ENCODE data around the gene PIEZO1.
"Not testable (repeated sequence)": the region's sequence is repeated elsewhere in the genome, so short reads cannot be mapped to it uniquely, and the experiment has no call there.

Gene PIEZO1, protein sequence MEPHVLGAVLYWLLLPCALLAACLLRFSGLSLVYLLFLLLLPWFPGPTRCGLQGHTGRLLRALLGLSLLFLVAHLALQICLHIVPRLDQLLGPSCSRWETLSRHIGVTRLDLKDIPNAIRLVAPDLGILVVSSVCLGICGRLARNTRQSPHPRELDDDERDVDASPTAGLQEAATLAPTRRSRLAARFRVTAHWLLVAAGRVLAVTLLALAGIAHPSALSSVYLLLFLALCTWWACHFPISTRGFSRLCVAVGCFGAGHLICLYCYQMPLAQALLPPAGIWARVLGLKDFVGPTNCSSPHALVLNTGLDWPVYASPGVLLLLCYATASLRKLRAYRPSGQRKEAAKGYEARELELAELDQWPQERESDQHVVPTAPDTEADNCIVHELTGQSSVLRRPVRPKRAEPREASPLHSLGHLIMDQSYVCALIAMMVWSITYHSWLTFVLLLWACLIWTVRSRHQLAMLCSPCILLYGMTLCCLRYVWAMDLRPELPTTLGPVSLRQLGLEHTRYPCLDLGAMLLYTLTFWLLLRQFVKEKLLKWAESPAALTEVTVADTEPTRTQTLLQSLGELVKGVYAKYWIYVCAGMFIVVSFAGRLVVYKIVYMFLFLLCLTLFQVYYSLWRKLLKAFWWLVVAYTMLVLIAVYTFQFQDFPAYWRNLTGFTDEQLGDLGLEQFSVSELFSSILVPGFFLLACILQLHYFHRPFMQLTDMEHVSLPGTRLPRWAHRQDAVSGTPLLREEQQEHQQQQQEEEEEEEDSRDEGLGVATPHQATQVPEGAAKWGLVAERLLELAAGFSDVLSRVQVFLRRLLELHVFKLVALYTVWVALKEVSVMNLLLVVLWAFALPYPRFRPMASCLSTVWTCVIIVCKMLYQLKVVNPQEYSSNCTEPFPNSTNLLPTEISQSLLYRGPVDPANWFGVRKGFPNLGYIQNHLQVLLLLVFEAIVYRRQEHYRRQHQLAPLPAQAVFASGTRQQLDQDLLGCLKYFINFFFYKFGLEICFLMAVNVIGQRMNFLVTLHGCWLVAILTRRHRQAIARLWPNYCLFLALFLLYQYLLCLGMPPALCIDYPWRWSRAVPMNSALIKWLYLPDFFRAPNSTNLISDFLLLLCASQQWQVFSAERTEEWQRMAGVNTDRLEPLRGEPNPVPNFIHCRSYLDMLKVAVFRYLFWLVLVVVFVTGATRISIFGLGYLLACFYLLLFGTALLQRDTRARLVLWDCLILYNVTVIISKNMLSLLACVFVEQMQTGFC (N-terminal part only)

DNA sequence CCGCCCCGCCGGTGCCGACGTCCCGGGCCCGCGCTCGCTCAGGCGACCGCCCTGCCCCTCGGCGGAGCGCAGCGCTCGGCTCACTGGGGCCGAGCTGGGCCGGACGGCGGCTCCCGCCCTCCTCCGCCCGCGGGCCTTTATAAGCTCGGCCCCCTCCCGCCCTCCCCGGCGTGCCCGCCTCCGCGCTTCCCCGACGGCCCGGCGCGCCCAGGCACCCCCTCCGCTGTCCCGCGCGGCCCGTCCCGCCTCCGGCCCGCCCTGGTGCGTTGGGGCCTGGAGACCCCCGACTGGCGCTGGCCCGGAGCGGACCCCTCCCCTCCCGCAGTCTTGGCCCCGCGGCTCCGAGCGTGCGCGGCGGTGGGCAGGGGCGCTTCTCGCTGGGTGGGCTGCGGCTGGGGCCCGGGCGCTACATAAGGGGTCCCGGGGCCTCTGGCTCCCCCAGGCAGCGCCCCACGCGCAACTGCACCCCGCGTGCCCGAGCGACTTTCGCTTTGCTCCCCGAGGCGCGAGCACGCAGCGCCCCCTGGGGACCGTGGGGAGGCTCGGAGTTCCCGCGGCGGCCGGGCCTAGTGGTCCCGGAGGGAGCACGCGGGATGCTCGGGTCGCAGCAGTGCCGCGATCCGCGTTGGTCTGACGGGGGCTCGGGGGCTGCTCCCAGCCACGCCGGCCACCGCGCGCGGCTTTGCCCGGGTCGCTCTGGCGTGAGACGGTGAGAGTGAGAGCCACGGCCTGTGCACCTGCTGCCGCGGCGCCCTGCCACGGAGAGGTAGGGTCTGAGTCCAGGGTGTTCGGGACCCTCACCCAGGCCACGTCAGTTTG lies at the start of gene PIEZO1:
Gene PIEZO1 (minus strand): TSS at position 115 of the 819 bp plus-strand sequence. CDS start 256 bp downstream, outside the sequence.
- no peak for DNase-seq

DNA sequence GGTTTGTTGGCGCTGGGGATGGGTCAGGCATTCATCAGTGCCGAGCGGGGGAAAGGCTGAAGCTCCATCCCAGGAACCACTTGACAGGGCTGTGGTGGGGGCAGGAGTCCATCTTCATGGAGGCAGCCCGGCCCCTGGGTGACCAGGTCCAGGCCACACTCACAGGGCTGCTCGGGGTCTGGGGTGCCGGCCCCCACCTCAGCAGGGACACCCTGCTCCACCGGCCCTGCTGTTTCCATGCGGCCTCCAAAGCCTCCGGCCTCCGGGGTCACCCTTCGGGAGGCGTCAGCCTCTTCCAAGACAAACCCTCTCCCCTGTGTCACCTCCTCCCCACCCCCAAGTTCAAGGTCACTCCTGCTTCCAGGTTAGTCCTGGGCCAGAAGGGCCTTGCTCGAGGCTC lies 49.6 kb upstream of the PIEZO1 start:
- no peak for DNase-seq

DNA sequence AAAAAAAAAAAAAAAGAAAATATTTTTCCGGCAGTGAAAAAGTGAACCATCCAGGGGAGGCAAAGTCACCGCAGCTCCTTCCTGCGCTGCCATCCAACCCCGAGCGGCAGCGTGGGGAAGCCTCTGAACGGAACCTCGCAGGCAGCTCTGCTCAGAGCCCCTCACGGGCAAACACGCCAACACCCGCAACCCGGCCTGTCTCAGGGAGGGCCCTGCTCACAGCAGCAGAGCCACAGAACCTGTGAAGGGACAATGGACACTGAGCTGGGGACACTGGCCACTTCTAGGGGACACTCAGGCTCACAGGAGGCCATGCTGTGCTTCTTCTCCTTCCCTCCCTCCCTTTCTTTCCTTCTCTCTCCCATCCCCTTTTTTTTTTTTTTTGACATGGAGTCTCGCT lies 48.1 kb upstream of the PIEZO1 start:
- no peak for DNase-seq

DNA sequence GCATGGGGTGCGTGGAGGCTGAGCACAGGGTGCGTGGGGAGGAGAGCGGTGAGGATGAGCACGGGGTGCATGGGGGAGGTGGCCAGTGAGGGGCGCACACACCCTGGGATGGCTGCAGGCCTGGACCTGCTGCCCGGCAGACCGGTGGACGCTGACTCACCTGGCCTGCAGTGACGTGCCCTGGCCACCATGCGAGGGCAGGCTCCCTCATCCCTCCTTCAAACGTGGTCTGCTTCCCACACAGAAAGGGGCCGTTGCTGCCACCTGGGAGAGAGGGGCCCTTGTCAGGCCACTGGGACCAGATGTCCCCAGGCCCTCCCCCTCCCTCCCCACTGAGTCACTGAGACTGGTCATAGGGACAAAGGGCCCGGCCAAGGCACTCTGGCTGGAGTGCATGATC lies 46.8 kb upstream of the PIEZO1 start:
- DNase-seq, result no peak

DNA sequence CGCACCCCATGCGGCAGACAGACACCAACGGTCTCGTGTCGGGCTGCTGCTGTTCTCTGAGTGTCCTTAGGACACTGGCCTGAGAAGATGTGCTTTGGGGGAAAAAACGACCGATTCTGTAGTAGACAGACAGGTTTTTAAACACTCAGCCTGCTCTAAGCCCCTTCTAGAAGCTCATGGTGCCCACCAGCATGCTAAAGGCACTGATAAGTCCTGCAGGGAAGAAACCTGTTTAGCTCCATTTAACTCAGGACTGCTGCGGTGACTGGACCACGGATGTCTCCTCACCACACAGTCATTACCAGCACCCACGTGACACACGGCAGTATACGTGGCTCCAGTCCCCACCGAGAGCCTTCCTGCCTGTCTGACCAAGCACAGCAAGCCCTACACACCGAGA lies 45.8 kb upstream of the PIEZO1 start:
- DNase-seq, result no peak

DNA sequence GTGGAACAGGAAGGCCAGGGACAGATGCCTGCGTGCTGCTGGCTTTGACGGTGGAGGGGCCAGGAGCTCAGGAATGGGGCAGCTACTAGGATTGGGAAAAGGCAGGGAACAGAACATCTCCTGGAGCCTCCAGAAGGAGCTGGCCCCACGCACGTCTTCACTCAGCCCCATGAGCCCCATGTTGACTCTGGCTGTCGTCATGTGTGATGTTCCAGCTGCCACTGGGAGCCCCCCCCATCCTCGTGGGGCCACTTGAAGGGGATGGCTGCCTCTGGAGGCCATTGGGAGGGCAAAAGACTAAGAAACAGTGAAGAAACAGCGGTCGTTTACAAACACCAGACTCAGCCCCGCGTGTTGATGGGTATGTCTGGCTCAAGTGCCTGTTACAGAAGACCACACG lies 45.2 kb upstream of the PIEZO1 start:
- DNase-seq, result no peak

DNA sequence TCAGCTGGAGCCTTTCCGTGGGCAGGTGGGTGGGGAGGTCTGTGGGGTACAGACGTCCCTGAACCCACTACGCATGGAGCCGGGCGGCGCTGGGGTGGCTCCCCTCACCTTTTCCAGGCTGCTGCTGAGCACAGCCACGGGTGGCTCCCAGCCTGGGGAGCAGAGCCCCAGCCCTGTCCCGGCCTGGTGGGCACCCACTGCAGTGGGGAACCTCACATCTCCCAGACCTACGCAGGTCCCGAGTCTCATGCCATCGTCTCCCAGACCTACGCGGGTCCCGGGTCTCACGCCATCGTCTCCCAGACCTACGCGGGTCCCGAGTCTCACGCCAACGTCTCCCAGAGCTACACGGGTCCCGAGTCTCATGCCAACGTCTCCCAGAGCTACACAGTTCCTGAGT lies 43.7 kb upstream of the PIEZO1 start:
- no peak for DNase-seq

DNA sequence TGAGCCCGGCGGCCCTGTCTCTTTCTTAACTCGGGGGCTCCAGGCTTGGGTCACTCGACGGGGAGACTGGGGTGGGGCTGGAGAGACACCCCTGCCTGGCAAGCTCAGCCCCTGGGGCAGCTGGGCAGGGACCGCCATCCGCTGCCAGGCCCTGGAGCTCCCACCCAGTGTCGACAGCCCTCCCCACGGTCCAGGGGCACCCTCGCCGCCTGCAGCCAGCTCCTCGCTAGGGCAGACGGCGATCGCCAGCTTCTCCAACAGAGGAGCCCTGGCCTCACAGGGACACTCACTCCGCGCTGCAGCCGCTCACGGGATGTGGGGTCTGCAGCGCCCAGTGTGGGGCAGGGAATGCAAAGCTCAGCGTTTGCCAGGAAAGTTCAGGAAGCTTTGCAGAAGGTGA lies 42.7 kb upstream of the PIEZO1 start:
- no peak for DNase-seq

DNA sequence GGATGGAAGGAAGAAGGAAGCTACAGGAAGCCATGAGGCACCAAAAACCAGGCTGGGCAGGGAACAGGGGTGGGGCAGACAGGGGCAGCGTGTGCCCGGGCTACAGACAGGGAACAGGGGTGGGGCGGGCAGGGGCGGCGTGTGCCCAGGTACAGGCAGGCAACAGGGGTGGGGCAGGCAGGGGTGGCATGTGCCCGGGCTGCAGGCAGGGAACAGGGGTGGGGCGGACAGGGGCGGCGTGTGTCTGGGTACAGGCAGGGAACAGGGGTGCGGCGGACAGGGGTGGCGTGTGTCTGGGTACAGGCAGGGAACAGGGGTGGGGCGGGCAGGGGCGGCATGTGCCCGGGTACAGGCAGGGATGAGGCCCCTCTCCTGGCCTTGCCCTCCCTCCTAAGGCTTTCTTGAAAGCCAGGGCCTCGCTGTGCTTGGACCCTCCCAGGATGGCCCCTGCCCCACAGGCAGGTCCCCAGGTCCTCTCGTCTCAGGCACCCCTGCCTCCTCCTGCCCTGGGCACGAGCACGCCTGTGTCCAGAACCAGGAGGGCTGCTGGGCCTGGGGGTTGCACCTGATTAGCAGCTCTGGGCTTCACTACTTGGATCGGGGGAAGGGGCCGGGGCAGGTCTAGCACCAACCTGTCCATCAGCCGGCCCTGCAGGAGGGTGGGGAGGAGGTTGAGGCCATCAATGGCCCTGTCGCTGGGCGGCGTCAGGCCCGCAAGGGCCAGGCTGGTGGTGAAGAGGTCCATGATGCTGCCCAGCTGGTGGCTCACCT lies 41.2 kb upstream of the PIEZO1 start:
- no peak for DNase-seq

DNA sequence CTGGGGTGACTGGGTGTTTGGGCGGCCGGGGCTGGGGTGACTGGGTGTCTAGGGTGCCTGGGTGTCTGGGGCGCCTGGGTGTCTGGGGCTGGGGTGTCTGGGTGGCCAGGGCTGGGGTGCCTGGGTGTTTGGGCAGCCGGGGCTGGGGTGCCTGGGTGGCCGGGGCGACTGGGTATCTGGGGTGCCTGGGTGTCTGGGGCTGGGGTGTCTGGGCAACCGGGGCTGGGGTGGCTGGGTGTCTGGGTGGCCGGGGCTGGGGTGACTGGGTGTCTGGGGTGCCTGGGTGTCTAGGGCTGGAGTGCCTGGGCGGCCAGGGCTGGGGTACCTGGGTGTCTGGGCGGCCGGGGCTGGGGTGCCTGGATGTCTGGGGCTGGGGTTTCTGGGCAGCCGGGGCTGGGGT lies 40.1 kb upstream of the PIEZO1 start:
- no peak for DNase-seq

DNA sequence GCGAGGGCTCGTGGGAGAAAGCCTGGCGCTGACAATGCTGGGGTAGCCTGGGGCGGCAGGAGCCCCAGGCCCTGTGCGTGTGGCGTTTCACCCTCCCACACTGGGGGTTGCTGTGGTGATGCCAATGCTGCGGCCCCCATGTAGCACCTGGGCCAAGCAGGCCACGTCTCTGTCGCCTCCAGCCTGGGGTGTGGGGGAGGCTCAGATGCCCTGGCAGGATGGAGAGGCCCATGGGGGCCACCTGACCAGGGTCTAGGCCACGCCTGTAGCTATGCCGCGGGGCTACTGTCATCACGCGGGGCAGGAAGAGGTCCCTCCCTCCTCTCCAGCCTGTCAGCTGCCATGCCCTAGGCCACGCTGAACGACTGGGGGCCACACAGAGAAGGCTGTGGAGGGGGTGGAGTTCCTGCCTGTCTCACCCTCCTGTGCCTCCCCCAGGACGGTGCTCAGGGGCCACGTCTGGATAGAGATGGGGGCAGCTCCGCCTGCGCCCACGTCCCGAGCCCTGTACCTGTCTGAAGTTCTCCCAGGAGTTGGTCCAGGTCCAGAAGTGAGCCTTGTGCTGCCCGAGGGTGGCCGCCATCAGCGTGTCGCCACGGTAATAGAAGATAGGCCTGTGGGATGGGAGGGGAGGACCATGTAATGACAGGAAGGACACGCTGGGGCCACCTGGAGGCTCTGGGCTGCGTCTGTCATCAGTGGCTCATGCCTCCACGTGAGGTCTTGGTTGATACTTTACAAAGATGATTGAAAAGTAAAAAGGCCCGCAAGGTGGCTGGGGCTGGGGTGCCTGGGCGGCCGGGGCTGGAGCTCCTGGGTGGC lies 39.4 kb upstream of the PIEZO1 start:
- DNase-seq, result no peak

DNA sequence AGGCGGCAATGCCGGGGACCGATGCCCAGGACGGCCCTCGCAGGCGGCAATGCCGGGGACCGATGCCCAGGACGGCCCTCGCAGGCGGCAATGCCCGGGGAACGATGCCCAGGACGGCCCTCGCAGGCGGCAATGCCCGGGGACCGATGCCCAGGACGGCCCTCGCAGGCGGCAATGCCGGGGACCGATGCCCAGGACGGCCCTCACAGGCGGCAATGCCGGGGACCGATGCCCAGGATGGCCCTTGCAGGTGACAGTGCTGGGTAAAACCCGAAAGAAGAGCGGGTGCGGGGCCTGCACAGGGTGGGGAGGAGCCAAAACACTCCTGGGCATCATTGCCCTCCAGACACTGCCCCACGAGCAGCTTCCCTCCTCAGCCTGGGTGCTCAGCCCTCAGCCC lies 38.6 kb upstream of the PIEZO1 start:
- DNase-seq, result not testable (repeated sequence)

DNA sequence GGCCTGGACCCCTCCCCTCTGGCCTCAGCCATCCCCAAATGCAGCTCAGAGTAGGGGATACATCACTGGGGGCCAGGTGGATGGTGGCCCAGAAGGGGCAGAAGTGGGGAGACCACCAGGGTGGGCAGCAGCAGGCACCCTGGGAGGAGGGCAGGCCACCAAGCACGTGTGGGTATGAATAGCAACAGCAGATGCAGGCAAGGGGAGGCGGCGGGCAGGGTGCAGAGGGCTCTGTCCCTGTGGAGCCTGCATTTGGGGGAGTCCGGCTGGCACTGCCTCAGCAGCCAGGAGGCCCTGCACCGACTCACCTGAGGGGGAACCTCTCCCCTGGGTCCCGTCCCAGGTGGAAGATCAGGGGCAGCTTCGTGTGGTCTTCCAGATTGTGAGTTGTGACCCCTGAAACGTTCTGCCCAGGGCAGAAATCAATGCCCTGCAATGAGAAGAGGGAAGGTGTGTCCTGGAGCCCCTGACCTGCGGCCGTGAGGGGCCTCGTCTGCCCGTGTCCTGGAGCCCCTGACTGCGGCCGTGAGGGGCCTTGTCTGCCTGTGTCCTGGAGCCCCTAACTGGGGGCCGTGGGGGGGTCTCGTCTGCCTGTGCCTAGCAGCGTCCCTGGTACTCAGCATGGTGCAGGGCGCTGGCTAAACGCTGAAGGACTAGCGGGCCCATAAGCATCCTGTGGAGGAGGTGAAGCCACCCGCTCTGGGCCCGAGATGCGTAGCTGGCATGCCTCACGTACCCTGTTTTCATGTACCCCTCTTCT lies 37.4 kb upstream of the PIEZO1 start:
- DNase-seq, result no peak

DNA sequence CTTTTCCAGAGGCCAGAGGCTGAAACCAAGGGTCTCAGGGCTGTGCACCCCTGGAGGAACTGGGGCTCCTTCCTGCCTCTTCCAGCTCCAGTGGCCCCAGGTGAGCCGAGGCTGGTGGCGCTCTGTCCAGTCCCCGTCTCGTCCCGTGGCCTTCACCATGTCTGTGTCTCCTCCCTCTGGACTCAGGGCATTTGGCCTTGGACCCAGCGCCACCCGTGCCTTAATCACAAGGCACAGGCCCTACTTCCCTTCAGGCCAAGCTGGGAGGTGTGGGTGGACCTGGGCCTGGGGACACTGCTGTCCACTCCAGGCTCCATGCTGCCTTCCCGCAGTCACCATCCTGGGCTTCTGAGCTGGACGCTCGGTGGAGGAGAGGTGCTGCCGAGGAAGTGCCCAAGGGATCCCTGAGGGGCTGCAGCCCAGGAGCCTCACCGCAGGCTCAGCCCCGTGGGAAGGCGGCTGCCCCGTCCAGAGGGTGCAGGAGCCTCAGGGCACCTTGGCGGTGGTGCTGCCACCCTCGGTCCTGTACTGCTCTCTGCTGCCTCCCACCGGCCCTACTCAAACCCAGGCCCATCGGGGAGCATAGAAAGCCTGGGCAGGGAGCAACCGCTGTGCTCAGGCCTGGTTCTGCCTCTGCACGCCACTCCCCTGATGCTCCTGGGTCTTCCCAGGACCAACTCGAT lies 36.3 kb upstream of the PIEZO1 start:
- DNase-seq, result no peak

DNA sequence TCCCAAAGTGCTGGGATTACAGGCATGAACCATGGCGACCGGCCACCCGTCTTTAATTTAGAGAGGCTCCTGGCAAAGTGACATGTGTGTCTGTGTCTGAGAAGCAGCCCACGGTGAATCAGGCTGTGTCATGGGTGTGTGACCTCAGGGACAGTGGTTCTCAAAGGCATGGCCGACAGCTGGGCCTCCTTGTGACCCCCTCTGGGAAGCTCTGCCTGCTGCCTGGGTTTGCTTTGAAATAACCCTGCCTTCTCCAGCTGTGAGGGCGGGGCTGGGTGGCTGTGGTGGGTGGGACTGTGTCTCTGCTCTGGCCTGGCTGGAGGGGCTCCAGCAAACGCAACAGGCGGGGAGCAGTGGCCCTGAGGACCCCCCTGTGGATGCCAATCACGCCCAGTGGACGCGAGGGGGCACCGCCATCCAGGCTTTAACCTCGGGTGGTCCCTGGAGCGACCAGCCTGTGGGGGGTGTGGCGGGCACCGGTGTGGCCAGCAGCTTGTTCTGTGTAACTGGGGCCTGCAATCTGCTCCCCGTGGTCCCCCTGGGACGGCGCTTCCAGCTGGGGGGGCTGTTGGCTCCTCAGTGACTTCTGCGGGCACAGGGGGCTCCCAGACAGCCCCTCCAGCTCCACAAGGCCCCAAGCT lies 35.5 kb upstream of the PIEZO1 start:
- no peak for DNase-seq

DNA sequence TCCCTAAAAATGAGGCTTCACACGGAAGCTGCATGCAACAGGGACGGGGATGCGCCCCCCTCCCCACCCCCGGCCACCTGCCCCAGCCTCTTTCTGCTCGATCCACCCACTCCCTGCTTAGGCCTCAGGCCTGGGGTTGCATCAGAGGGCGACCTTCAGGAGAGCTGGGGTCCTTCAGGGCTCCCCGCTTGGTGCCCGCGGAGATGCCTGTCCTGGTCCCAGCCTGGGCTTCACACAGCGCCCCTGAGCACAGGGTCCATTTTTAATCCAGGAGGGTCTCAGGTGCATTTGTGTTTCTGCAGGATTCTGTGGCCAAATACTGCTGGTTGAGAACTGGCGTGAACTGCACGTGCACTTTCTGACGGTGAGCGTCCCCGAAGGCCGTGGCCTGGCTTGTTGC lies 34.1 kb upstream of the PIEZO1 start:
- no peak for DNase-seq

DNA sequence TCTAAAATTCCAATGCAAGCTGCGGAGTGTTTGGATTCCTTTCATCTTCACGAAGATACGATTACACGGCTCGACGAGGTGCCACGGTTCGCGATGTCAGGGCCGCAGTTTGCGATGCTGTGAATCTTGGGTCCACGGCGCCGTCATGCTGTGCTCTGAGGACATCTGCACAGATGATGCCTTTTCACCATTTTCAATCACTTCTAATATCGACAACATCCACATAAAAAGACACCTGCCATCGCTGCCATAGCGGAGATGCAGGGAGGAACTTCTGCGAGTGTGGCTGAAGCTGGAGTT lies 33.5 kb upstream of the PIEZO1 start:
- DNase-seq, result no peak

DNA sequence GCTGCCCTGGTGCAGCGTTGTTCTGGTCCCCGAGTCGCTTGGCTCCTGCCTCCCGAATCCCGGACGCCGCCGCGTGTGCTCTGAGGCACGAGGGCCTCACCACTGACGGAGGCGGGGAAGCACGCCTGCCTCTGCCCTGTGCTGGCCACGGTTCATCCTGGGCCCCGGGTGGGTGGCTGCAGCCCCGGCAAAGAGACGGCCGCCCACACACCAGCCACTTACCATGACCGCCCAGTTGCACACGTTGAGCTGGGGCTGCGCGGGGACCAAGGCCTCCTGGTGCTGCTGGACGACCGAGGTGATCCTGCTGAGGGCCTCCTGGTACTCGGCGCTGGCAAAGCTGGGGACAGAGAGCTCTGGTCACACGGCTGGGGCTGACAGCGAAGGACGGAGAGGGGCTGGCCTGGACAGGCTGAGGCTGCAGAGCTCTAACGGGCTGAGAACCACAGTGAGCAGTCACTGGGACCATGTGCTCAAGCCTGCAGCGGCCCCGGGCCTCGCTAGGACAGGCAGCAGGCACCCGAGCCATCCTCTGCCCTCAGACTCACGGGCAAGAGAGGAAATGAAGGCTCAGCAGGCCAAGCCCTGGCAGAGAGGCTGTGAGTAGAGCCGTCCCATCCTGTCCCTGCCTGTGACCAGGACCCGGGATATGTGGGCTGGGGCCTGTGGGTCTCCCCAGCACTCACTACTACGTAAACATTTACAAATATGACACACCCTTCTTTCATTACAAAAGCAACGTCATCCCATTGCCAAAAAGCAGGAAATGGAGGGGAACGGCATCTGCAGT lies 33.0 kb upstream of the PIEZO1 start:
- no peak for DNase-seq
